Uterus (tissue), 2 donors: ENCODE measurements around the gene LCK.

Experiments used
- POLR2A ChIP-seq, 2 donors: fragments of 450-650 bp; IDR thresholded peaks; one replicate each; pipeline ENCODE4 v1.6.1; 2016; ENCODE audit warnings: antibody characterized with exemption in 2 of 2, mild to moderate bottlenecking in 1 of 2, moderate library complexity in 1 of 2
- TF ChIP-seq, protein P1 (sequence below), 4 experiments: fragments of 200-600 bp in 2 of 4; fragments of 450-650 bp in 2 of 4; sonication (generic) in 2 of 4; IDR thresholded peaks; one replicate each; pipeline ENCODE4 v1.5.1; 2016 to 2019; ENCODE audit warnings: antibody characterized with exemption in 4 of 4, mild to moderate bottlenecking in 2 of 4, moderate library complexity in 1 of 4

DNA sequence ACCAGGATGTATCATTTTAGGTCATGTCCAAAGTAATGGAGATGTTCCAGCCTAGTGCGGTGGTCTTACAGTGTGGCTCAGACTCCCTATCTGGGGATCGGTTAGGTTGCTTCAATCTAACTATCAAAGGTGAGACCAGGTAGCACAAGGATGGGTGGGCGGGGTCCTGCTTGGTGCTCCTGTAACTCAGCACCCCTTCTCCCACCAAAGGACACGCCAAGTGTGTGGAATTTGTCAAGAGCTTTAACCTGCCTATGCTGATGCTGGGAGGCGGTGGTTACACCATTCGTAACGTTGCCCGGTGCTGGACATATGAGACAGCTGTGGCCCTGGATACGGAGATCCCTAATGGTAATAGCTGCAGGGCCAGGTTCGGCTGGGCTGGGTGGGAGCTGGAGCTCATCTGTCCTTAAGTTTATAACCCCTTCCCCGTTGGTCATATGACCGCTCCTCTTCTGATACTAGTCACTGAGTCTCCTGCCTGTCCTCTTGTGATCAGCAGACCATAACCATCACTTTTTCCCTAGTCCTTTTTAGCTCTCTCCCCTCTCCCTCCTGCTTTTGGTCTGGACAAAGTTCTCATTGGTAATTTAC, 79.6 kb downstream of the LCK start:
- TF ChIP-seq POLR2A (IDR thresholded peaks at IDR 0.05) = no peak
- TF ChIP-seq, protein P1, sequence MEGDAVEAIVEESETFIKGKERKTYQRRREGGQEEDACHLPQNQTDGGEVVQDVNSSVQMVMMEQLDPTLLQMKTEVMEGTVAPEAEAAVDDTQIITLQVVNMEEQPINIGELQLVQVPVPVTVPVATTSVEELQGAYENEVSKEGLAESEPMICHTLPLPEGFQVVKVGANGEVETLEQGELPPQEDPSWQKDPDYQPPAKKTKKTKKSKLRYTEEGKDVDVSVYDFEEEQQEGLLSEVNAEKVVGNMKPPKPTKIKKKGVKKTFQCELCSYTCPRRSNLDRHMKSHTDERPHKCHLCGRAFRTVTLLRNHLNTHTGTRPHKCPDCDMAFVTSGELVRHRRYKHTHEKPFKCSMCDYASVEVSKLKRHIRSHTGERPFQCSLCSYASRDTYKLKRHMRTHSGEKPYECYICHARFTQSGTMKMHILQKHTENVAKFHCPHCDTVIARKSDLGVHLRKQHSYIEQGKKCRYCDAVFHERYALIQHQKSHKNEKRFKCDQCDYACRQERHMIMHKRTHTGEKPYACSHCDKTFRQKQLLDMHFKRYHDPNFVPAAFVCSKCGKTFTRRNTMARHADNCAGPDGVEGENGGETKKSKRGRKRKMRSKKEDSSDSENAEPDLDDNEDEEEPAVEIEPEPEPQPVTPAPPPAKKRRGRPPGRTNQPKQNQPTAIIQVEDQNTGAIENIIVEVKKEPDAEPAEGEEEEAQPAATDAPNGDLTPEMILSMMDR (IDR thresholded peaks at IDR 0.05) = no peak
